Naive B cell (primary cell): ENCODE measurements around the gene PRXL2B. TPM values are rescaled to one million over a fixed set of nuclear protein-coding genes. Genes with fewer than 3 reads are reported as not detected.
"Not testable (repeated sequence)": the region's sequence is repeated elsewhere in the genome, so short reads cannot be mapped to it uniquely, and the experiment has no call there.

Source experiments
- ATAC-seq, 2 donors: fragments of 150-1000 bp; cut with Tn5 transposase; 2 replicates each; pipeline ENCODE4 v1.10.0; 2021; ENCODE audit warnings: low read depth in 2 of 2, mild to moderate bottlenecking in 2 of 2, moderate library complexity in 2 of 2
- DNase-seq: peaks from one replicate; pipeline ENCODE4 v3.0.0; 2022
- H3K27ac Mint-ChIP-seq, 6 donors: one replicate each; pipeline ENCODE4 v1.8.0; 2020 to 2022; ENCODE audit warnings: mild to moderate bottlenecking in 6 of 6, mixed read lengths in 6 of 6, moderate library complexity in 5 of 6, inconsistent platforms in 2 of 6
- H3K27me3 Mint-ChIP-seq, 3 donors: one replicate each; pipeline ENCODE4 v1.8.0; 2021 to 2022; ENCODE audit warnings: mixed read lengths in 3 of 3, mild to moderate bottlenecking in 1 of 3
- H3K36me3 Mint-ChIP-seq, 2 donors: one replicate each; pipeline ENCODE4 v1.8.0; 2020 to 2022; ENCODE audit warnings: mixed read lengths in 2 of 2, inconsistent platforms in 1 of 2, mild to moderate bottlenecking in 1 of 2
- H3K4me1 Mint-ChIP-seq, 3 donors: one replicate each; pipeline ENCODE4 v1.8.0; 2020 to 2022; ENCODE audit warnings: mixed read lengths in 3 of 3, inconsistent platforms in 1 of 3, mild to moderate bottlenecking in 1 of 3, moderate library complexity in 1 of 3
- H3K4me3 Mint-ChIP-seq, 8 donors: one replicate each; pipeline ENCODE4 v1.8.0; 2020 to 2022; ENCODE audit warnings: mild to moderate bottlenecking in 8 of 8, mixed read lengths in 8 of 8, moderate library complexity in 8 of 8, inconsistent platforms in 2 of 8
- H3K9me3 Mint-ChIP-seq, 7 donors: one replicate each; pipeline ENCODE4 v1.8.0; 2020 to 2022; ENCODE audit warnings: mixed read lengths in 7 of 7, mild to moderate bottlenecking in 5 of 7, inconsistent platforms in 2 of 7, moderate library complexity in 1 of 7
- polyA plus RNA-seq, 6 donors: library from polyadenylated mRNA; unstranded; fragments of 300-500 nt; fragmentation: Illumina TruSeq; gene quantifications; one replicate each; pipeline ENCODE4 v1.2.3, GENCODE V29; 2021; ENCODE audit warnings: low read depth in 6 of 6

The PRXL2B gene
- polyA plus RNA-seq, 6 donors from 2014 or later, result 11.6 to 18.6 (median 13.7) TPM

GRCh38 chr1:2575801-2576663 is 10.5 kb upstream of the PRXL2B start:
- Mint-ChIP-seq H3K27me3 (no peaks in the 10 kb centered on the region), H3K9me3 (peaks cover 2 to 15% (median 10%) of the 10 kb centered on the region in 7 donors), H3K36me3 (peaks cover 0 to 24% of the 10 kb centered on the region in 2 donors), H3K4me3 (peak overlapping the region; percentile 73 to 88 (median 80)), H3K4me1 (peaks cover 42 to 67% (median 45%) of the 10 kb centered on the region in 3 donors), H3K27ac (peak overlapping the region; percentile 72 to 99 (median 96))
- DNase-seq, result peak; percentile 30
- no peak for ATAC-seq

GRCh38 chr1:2577565-2578075 is 9.0 kb upstream of the PRXL2B start:
- not testable (repeated sequence) for H3K27me3 Mint-ChIP-seq
- H3K27ac Mint-ChIP-seq, result peak overlapping the region; percentile 98 to 100 (median 99)
- peaks cover 5 to 18% (median 13%) of the 10 kb centered on the region in 7 donors for H3K9me3 Mint-ChIP-seq
- H3K36me3 Mint-ChIP-seq, result peaks cover 0 to 22% of the 10 kb centered on the region in 2 donors
- ATAC-seq (peak; percentile 31 to 45), DNase-seq (peak; percentile 47)
- peaks cover 52 to 81% (median 60%) of the 10 kb centered on the region in 3 donors for H3K4me1 Mint-ChIP-seq
- peak overlapping the region; percentile 78 to 88 (median 82) for H3K4me3 Mint-ChIP-seq

- Mint-ChIP-seq H3K27me3 (no peaks in the 10 kb centered on the region), H3K27ac (peak overlapping the region; percentile 98 to 100 (median 99)), H3K9me3 (peaks cover 0 to 8% (median 5%) of the 10 kb centered on the region in 7 donors), H3K36me3 (peaks cover 0 to 11% of the 10 kb centered on the region in 2 donors), H3K4me3 (peak overlapping the region; percentile 57 to 88 (median 80)), H3K4me1 (peaks cover 55 to 87% (median 61%) of the 10 kb centered on the region in 3 donors)
- DNase-seq (no peak), ATAC-seq (no peak)
Observed at GRCh38 chr1:2578758-2579118, 7.8 kb upstream of the PRXL2B start.

GRCh38 chr1:2580691-2581090 is 5.9 kb upstream of the PRXL2B start:
- H3K4me3 Mint-ChIP-seq, result peak overlapping the region in 5 of 8 donors; percentile 25 to 84 (median 61)
- DNase-seq (no peak), ATAC-seq (no peak)
- H3K27ac Mint-ChIP-seq, result peak overlapping the region; percentile 36 to 99 (median 96)
- H3K36me3 Mint-ChIP-seq, result peaks cover 0 to 7% of the 10 kb centered on the region in 2 donors
- peaks cover 62 to 92% (median 77%) of the 10 kb centered on the region in 3 donors for H3K4me1 Mint-ChIP-seq
- peaks cover 0 to 5% (median 4%) of the 10 kb centered on the region in 7 donors for H3K9me3 Mint-ChIP-seq
- no peaks in the 10 kb centered on the region for H3K27me3 Mint-ChIP-seq

GRCh38 chr1:2582391-2582790 is 4.2 kb upstream of the PRXL2B start:
- ATAC-seq (no peak), DNase-seq (no peak)
- H3K36me3 Mint-ChIP-seq, result peaks cover 0 to 7% of the 10 kb centered on the region in 2 donors
- peak overlapping the region in 5 of 6 donors; percentile 31 to 99 (median 99) for H3K27ac Mint-ChIP-seq
- H3K27me3 Mint-ChIP-seq, result no peaks in the 10 kb centered on the region
- peaks cover 0 to 5% (median 4%) of the 10 kb centered on the region in 7 donors for H3K9me3 Mint-ChIP-seq
- peak overlapping the region in 6 of 8 donors; percentile 9 to 75 (median 42) for H3K4me3 Mint-ChIP-seq
- H3K4me1 Mint-ChIP-seq, result peaks cover 58 to 75% (median 63%) of the 10 kb centered on the region in 3 donors

GRCh38 chr1:2583331-2583791 is 3.2 kb upstream of the PRXL2B start:
- no peak for ATAC-seq

GRCh38 chr1:2583871-2584351 is 2.7 kb upstream of the PRXL2B start:
- H3K4me1 Mint-ChIP-seq, result peaks cover 51 to 61% (median 57%) of the 10 kb centered on the region in 3 donors
- ATAC-seq (no peak), DNase-seq (no peak)
- no peaks in the 10 kb centered on the region for H3K27me3 Mint-ChIP-seq
- H3K36me3 Mint-ChIP-seq, result peaks cover 0 to 2% of the 10 kb centered on the region in 2 donors
- peak overlapping the region; percentile 93 to 100 (median 99) for H3K27ac Mint-ChIP-seq
- H3K4me3 Mint-ChIP-seq, result peak overlapping the region in 6 of 8 donors; percentile 94 to 97 (median 95)
- peaks cover 0 to 5% (median 4%) of the 10 kb centered on the region in 7 donors for H3K9me3 Mint-ChIP-seq

More at GRCh38 chr1:2583331-2583791, 3.2 kb upstream of the PRXL2B start:
- Mint-ChIP-seq H3K9me3 (peaks cover 0 to 5% (median 4%) of the 10 kb centered on the region in 7 donors), H3K27ac (peak overlapping the region in 5 of 6 donors; percentile 93 to 100 (median 99)), H3K36me3 (peaks cover 0 to 7% of the 10 kb centered on the region in 2 donors), H3K27me3 (no peaks in the 10 kb centered on the region), H3K4me3 (peak overlapping the region in 3 of 8 donors; percentile 54 to 95 (median 95)), H3K4me1 (peaks cover 56 to 66% (median 62%) of the 10 kb centered on the region in 3 donors)
- no peak for DNase-seq

- Mint-ChIP-seq H3K36me3 (no peaks in the 10 kb centered on the region), H3K4me1 (peaks cover 44 to 52% (median 48%) of the 10 kb centered on the region in 3 donors), H3K27me3 (no peaks in the 10 kb centered on the region), H3K4me3 (peak overlapping the region; percentile 87 to 97 (median 95)), H3K27ac (peak overlapping the region; percentile 93 to 100 (median 99)), H3K9me3 (peaks cover 0 to 5% (median 4%) of the 10 kb centered on the region in 7 donors)
- ATAC-seq, result no peak
- DNase-seq, result peak; percentile 31
Observed at GRCh38 chr1:2584686-2585317, 1.8 kb upstream of the PRXL2B start.

GRCh38 chr1:2585318-2586092 is 1.1 kb upstream of the PRXL2B start:
- Mint-ChIP-seq H3K27me3 (no peaks in the 10 kb centered on the region), H3K4me1 (peaks cover 41 to 46% (median 45%) of the 10 kb centered on the region in 3 donors), H3K27ac (peak overlapping the region; percentile 99 to 100 (median 99)), H3K4me3 (peak overlapping the region; percentile 87 to 97 (median 95)), H3K9me3 (peaks cover 0 to 5% (median 4%) of the 10 kb centered on the region in 7 donors), H3K36me3 (no peaks in the 10 kb centered on the region)
- DNase-seq, result peak; percentile 87
- peak; percentile 64 to 67 for ATAC-seq

GRCh38 chr1:2587071-2587859 is 688 bp downstream of the PRXL2B start:
- Mint-ChIP-seq H3K27me3 (no peaks in the 10 kb centered on the region), H3K4me3 (peak overlapping the region; percentile 59 to 96 (median 87)), H3K9me3 (no peaks in the 10 kb centered on the region), H3K36me3 (no peaks in the 10 kb centered on the region), H3K4me1 (peaks cover 27 to 30% (median 29%) of the 10 kb centered on the region in 3 donors), H3K27ac (peak overlapping the region in 3 of 6 donors; percentile 19 to 99 (median 76))
- ATAC-seq (no peak), DNase-seq (no peak)

GRCh38 chr1:2587860-2588571 is 1.4 kb downstream of the PRXL2B start:
- no peak for ATAC-seq
- Mint-ChIP-seq H3K9me3 (no peaks in the 10 kb centered on the region), H3K36me3 (no peaks in the 10 kb centered on the region), H3K27me3 (peaks cover 0 to 5% (median 0%) of the 10 kb centered on the region in 3 donors), H3K4me3 (peak overlapping the region; percentile 68 to 96 (median 88)), H3K27ac (peak overlapping the region in 1 of 6 donors; percentile 62), H3K4me1 (peaks cover 24 to 29% (median 27%) of the 10 kb centered on the region in 3 donors)
- no peak for DNase-seq
